Vagina (tissue), 2 donors: ENCODE measurements around the gene C11orf54. TPM values are rescaled to one million over a fixed set of nuclear protein-coding genes. Genes with fewer than 3 reads are reported as not detected.

Experiments
- DNase-seq, 2 donors: peaks; one replicate each; pipeline ENCODE4 v3.0.0-alpha.2; 2017; ENCODE audit errors: extremely low spot score in 2 of 2
- H3K27ac ChIP-seq: fragments of 200-600 bp; sonication (generic); one replicate; pipeline ENCODE4 v1.5.1; 2019
- H3K27me3 ChIP-seq: fragments of 200-600 bp; sonication (generic); one replicate; pipeline ENCODE4 v1.5.1; 2019
- H3K36me3 ChIP-seq, 2 donors: fragments of 200-600 bp; sonication (generic); one replicate each; pipeline ENCODE4 v1.5.1; 2017 to 2019
- H3K4me1 ChIP-seq: fragments of 200-600 bp; sonication (generic); one replicate; pipeline ENCODE4 v1.5.1; 2019
- H3K4me3 ChIP-seq, 2 donors: fragments of 200-600 bp; sonication (generic); 1 replicate in 1 of 2; 2 replicates in 1 of 2; pipeline ENCODE4 v1.5.1; 2016 to 2019
- H3K9me3 ChIP-seq: fragments of 200-600 bp; sonication (generic); one replicate; pipeline ENCODE4 v1.5.1; 2019
- POLR2A ChIP-seq, 2 donors: fragments of 450-650 bp; IDR thresholded peaks; one replicate each; pipeline ENCODE4 v1.6.1; 2017; ENCODE audit warnings: antibody characterized with exemption in 2 of 2, mild to moderate bottlenecking in 2 of 2, moderate library complexity in 2 of 2
- POLR2AphosphoS5 ChIP-seq, 2 donors: sonication (generic); formaldehyde crosslinking; IDR thresholded peaks; one replicate each; pipeline ENCODE4 v1.9.0; 2017; ENCODE audit warnings: antibody characterized with exemption in 2 of 2, mild to moderate bottlenecking in 2 of 2, low read depth in 1 of 2; ENCODE audit not compliant: insufficient read depth in 1 of 2
- intact Hi-C: fragments of 100-400 bp; cut with DNase I; formaldehyde crosslinking; loops from one replicate; pipeline ENCODE4 v1.15.1; 2023
- total RNA-seq: library from RNA; depleted of rRNA; stranded (reverse); fragments of >200 nt; gene quantifications from one replicate; pipeline ENCODE4 v1.2.3, GENCODE V29; 2016
- TF ChIP-seq, protein P1 (sequence below), 3 experiments: fragments of 450-650 bp in 2 of 3; fragments of 200-600 bp in 1 of 3; sonication (generic) in 1 of 3; IDR thresholded peaks; one replicate each; pipeline ENCODE4 v1.5.1; 2017 to 2019; ENCODE audit warnings: antibody characterized with exemption in 3 of 3, mild to moderate bottlenecking in 2 of 3, moderate library complexity in 2 of 3

C11orf54 gene
- total RNA-seq, 1 donor from 2014 or later, result 19.4 TPM

DNA sequence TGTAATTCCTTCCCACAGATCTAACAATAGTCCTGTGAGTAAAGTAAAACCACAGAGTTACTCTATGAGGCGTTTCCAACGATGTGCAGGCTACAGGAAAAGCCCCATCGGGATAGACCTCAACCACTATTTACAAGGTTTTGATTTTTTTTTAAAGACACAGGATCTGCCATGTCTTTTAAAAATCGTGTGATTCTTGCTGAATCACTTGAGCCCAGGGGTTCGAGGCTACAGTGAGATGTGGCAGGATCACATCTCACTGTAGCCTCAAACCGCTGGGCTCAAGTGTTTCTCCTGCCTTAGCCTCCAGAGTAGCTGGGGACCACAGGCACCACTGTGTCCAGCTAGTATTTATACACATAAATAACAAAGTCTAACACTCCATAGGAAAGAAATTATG is 8.0 kb upstream of the C11orf54 start:
- Histone ChIP-seq H3K9me3 (no peaks in the 10 kb centered on the region), H3K36me3 (peaks cover 5 to 97% of the 10 kb centered on the region in 2 donors), H3K27me3 (no peaks in the 10 kb centered on the region), H3K4me3 (no peak overlapping the region), H3K4me1 (peaks cover 36% of the 10 kb centered on the region), H3K27ac (no peak overlapping the region)
- TF ChIP-seq, protein P1, sequence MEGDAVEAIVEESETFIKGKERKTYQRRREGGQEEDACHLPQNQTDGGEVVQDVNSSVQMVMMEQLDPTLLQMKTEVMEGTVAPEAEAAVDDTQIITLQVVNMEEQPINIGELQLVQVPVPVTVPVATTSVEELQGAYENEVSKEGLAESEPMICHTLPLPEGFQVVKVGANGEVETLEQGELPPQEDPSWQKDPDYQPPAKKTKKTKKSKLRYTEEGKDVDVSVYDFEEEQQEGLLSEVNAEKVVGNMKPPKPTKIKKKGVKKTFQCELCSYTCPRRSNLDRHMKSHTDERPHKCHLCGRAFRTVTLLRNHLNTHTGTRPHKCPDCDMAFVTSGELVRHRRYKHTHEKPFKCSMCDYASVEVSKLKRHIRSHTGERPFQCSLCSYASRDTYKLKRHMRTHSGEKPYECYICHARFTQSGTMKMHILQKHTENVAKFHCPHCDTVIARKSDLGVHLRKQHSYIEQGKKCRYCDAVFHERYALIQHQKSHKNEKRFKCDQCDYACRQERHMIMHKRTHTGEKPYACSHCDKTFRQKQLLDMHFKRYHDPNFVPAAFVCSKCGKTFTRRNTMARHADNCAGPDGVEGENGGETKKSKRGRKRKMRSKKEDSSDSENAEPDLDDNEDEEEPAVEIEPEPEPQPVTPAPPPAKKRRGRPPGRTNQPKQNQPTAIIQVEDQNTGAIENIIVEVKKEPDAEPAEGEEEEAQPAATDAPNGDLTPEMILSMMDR (IDR thresholded peaks at IDR 0.05), result no peak
- TF ChIP-seq POLR2AphosphoS5 (IDR thresholded peaks at IDR 0.05; ENCODE audit: insufficient read depth in 1 of 2, low read depth in 1 of 2), result no peak
- TF ChIP-seq POLR2A (IDR thresholded peaks at IDR 0.05), result no peak
- no peak for DNase-seq
- intact Hi-C loops, result no loop called here

DNA sequence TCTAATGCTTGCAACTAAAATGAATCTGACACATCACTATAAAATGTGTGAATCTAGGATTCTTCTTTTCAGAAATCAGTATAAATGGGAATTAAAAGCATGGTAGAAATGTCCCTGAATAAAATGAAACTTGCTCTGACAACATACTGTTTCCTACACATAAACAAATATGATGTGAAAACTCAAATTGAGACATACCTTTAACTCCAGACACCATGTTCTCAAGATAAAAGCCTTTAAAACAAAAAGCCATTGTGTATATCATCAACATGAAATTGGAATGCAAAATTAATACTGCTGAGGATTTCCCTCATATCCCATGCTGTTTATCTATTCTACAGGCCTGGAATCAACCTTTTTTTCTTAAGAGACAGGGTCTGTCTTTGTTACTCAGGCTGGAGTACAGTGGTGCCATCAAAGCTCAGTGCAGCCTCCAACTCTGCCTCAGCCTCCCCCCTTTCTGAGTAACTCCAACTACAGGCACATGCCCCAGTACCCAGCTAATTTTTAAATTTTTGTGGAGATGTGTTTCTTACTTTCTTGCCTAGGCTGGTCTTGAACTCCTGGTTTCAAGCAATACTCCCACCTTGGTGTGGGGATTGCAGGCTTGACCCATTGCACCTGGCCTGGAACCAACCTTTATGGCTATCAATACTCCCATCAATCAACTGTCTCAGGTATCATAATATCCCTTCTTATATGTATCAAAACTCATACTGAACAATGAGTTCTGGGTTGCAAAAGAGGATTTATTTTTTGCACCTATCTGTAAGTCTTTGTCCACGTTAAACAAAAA is 6.8 kb upstream of the C11orf54 start:
- DNase-seq, result no peak
- Histone ChIP-seq H3K27me3 (no peaks in the 10 kb centered on the region), H3K4me3 (no peak overlapping the region), H3K4me1 (peaks cover 48% of the 10 kb centered on the region), H3K9me3 (no peaks in the 10 kb centered on the region), H3K27ac (no peak overlapping the region), H3K36me3 (peaks cover 5 to 91% of the 10 kb centered on the region in 2 donors)
- intact Hi-C loops, result no loop called here
- TF ChIP-seq POLR2A (IDR thresholded peaks at IDR 0.05), result no peak
- TF ChIP-seq POLR2AphosphoS5 (IDR thresholded peaks at IDR 0.05; ENCODE audit: insufficient read depth in 1 of 2, low read depth in 1 of 2), result no peak
- TF ChIP-seq, protein P1 (IDR thresholded peaks at IDR 0.05), result no peak

DNA sequence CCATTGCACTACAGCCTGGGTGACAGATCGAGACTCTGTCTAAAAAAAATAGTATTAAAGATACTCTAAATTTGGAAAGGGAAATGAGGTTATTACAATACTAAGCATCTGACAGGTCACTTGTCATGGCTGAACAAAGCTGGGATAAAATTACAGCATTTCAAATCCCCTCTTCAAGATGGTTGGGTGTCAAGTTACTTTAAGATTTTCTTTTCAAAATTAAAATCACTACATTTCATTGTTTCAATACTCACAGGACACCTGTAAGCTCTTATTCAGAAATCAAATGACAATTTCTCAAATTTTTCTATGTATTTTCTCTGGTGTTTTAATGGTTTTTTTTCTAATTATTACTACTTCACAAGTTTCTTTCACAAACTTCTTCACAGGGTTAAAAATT is 5.8 kb upstream of the C11orf54 start:
- H3K9me3 ChIP-seq, result no peaks in the 10 kb centered on the region
- no peak for DNase-seq
- H3K27ac ChIP-seq, result no peak overlapping the region
- intact Hi-C loops, result no loop called here
- H3K4me1 ChIP-seq, result peaks cover 57% of the 10 kb centered on the region
- TF ChIP-seq, protein P1 (IDR thresholded peaks at IDR 0.05), result no peak
- TF ChIP-seq POLR2AphosphoS5 (IDR thresholded peaks at IDR 0.05; ENCODE audit: insufficient read depth in 1 of 2, low read depth in 1 of 2), result no peak
- no peak for TF ChIP-seq POLR2A (IDR thresholded peaks at IDR 0.05)
- H3K27me3 ChIP-seq, result no peaks in the 10 kb centered on the region
- H3K4me3 ChIP-seq, result no peak overlapping the region
- H3K36me3 ChIP-seq, result peaks cover 5 to 81% of the 10 kb centered on the region in 2 donors

DNA sequence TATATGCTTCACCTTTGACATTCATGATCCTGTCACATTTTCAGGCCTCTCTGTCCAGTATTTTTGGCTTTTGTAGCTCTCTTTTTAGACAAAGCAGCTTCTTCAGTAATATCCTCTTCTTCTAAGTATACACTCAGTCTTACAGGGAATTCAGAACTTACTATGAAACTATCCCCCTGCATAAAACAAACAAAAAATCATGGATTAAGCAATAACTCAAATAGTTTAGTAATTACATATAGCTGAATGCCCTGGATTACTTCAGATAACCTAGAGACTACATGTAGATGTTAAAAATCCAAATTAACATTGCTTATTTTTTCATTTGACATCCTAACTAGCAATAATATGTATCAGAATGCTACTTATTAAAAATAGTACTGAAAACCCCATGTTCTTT is 5.3 kb upstream of the C11orf54 start:
- H3K27me3 ChIP-seq, result no peaks in the 10 kb centered on the region
- H3K9me3 ChIP-seq, result no peaks in the 10 kb centered on the region
- H3K27ac ChIP-seq, result no peak overlapping the region
- no peak for DNase-seq
- H3K36me3 ChIP-seq, result peaks cover 5 to 76% of the 10 kb centered on the region in 2 donors
- H3K4me3 ChIP-seq, result no peak overlapping the region
- intact Hi-C loops, result no loop called here
- TF ChIP-seq POLR2A (IDR thresholded peaks at IDR 0.05), result no peak
- TF ChIP-seq POLR2AphosphoS5 (IDR thresholded peaks at IDR 0.05; ENCODE audit: insufficient read depth in 1 of 2, low read depth in 1 of 2), result no peak
- TF ChIP-seq, protein P1 (IDR thresholded peaks at IDR 0.05), result no peak
- peaks cover 57% of the 10 kb centered on the region for H3K4me1 ChIP-seq
